Measurements from ENCODE around the gene ZDHHC16.
"Not testable (repeated sequence)": the region's sequence is repeated elsewhere in the genome, so short reads cannot be mapped to it uniquely, and the experiment has no call there.

The ZDHHC16 gene

DNA sequence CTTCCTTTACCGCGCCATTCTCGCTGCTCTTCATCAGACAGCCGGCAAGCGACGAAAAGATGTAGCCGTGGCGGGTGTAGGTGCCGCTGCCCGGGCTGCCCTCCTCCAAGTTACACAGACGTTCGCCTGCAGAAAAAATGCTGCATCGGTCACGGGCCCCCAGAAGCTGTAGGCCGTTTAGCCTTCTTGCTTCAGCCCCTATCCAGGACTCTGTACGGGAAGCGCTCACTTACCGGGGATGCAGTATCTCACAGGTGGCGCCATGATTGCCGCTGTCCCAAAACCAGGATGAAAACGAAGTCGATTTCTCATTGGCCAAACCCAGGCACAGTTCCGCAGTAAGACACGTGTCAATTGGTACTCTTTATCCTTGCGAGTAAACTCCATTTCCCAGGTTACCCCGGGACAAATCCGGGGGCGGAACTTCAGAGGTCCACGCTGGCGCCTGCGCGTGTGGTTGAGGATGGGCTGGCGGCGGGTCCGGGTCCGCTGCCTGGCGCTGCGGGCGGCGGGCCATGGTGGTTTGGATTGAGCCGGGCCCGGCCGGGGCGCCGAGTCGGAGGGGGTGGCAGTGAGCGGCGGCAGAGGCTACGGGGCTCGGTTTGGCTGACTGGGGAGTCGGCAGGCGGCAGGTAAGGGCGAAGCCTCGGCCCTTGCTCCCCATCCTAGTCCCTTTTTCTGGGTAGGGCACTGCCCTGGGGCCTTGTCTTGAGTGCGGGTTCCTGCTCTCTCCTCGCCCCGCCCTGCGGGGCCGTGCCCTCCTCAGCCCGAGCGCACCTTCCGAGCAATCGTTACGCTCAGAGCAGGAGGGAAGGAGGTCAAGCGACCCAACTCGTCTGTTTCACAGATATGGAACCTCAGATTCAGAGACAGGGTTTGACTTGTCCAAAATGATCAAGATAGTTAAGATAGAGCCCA is at the start of gene ZDHHC16, which contains the start of gene EXOSC1:
ZDHHC16 (plus strand) TSS at position 454 of the 918 bp plus-strand sequence. CDS start 5,501 bp downstream, outside the sequence.
EXOSC1 (minus strand) TSS at position 285 of the 918 bp plus-strand sequence; CDS start at position 264, 21 bp downstream.
- peak; percentile 89 to 94 for DNase-seq

DNA sequence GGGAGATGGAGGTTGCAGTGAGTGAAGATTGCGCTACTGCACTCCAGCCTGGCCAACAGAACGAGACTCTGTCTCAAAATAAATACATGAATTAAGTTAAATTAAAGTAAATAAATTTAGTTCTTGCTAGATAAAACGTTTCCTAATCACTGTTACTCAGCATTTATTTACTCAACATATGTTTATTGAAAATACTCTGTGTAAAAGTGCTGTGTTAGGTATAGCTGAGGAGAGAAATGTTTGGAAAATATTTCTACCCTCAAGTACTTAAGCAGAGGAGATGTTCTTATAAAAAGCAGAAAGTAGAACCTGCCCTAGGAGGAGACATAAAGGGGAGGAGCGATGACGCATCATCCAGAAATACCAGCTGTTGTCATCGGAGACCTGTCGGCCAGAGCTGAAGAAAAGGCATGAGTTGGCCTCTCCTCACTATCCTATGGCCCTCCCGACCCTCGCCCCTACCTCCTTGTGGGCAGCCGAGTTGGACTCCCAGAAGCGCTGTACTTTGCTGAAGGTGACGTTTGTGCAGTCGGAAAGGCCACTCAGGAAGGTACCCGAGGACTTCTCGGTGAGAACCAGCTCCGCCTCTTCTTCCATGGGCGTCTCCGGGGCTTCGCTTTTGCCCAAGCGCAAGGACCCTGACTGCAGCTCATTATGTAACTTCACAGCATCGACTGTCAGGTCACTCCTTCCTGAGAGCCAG is 46.0 kb upstream of the ZDHHC16 start:
- peak; percentile 6 to 24 for DNase-seq

DNA sequence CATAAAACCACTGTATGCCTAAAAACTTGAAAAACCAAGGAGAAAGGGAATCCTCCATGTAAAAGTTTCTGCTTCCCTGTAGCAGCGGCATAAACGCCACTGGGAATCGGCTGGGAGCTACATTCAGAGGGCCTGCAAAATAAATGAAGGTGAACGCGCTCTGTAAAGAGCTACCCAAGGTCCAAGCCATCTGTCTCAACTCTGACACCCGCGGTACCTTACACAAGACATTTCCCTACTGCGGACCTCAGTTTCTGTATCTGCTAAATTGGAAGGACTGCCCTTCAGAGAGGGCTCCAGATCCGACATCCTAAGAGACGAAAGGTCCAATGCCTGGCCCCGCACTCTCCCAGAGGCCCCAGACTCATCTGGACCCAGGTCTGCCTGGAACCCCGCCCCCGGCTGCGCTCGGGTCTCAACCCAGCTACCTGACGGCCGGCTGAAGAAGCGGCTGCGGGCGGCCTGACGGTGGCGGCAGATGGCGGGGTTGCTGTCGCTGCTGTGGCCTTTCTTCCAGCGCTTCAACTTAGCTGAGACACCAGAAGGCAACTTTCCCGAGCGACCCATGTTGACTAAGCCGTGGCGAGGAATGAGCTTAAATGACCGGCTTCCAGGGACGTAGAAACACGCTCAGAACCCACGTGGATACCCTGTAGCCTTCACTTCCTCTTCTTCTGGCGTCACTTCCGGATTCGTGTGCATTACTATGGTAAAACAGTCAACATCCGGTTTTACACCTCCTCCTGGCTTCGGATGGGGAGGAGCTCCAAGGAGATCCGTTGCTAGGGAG is 45.1 kb upstream of the ZDHHC16 start, which contains the start of gene RRP12:
RRP12 (minus strand) TSS at position 676 of the 790 bp plus-strand sequence; CDS start at position 567, 109 bp downstream.
- DNase-seq: peak; percentile 90 to 94

DNA sequence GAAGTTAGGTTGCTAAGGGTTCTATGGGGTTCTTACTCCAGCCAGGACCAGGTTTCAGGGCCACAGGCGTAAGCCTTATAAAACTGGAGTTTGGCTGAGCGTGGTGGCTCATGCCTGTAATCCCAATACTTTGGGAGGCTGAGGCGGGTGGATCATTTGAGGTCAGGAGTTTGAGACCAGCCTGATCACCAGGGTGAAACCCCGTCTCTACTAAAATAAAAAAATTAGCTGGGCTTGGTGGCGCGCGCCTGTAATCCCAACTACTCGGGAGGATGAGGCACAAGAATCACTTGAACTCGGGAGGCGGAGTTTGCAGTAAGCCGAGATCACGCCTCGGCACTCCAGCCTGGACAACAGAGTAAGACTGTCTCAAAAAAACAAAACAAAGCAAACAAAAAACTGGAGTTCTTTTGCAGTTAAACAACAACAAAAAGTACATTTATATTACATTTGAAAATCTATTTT is 44.5 kb upstream of the ZDHHC16 start:
- no peak for DNase-seq

DNA sequence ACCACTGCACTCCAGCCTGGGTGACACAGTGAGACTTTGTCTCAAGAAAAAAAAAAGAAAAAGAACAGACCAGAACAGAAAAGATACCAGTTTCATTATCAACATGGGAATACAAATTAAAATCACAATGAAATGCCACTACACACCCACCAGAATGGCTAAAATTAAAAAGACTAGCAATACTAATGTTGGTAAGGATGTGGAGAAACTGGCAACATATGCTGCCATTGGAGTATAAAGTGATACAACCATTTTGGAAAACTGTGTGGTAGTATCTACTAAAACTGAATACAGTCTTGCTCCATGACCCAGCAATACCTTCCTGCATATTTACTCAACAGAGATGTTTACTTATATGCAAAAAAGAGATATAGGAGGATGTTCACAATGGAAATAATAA is 41.9 kb upstream of the ZDHHC16 start:
- DNase-seq: no peak

DNA sequence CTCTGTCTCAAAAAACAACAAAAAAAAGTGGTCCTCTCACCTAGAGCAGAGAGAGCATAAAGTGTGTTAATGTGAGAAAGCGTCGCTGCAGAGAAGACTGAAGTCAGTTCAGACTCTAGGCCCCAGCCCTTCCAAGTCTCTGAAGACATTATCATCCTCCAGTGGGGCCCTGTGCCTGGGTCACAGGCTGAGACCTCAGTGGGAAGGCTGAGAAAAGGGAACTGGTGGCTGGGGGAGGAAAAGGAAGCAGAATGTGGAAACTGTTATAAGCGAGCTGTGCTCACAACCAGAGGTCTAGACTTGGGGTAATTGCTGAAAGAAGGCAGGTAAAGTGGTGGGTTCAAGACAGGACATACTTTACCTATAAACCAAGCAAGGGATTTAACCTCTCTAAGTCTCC is 39.9 kb upstream of the ZDHHC16 start:
- no peak for DNase-seq

DNA sequence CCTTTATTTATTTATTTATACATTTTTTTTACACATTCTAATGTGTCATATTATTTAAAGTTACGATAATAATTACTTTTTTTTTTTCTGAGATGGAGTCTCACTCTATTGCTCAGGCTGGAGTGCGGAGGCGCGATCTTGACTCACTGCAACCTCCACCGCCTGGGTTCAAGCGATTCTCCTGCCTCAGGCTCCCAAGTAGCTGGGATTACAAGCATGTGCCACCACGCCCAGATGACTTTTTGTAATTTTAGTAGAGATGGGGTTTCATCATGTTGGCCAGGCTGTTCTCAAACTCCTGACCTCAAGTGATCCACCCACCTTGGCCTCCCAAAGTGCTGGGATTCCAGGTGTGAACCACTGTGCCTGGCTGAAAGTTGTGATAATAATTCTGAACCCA is 39.5 kb upstream of the ZDHHC16 start:
- DNase-seq: not testable (repeated sequence)

DNA sequence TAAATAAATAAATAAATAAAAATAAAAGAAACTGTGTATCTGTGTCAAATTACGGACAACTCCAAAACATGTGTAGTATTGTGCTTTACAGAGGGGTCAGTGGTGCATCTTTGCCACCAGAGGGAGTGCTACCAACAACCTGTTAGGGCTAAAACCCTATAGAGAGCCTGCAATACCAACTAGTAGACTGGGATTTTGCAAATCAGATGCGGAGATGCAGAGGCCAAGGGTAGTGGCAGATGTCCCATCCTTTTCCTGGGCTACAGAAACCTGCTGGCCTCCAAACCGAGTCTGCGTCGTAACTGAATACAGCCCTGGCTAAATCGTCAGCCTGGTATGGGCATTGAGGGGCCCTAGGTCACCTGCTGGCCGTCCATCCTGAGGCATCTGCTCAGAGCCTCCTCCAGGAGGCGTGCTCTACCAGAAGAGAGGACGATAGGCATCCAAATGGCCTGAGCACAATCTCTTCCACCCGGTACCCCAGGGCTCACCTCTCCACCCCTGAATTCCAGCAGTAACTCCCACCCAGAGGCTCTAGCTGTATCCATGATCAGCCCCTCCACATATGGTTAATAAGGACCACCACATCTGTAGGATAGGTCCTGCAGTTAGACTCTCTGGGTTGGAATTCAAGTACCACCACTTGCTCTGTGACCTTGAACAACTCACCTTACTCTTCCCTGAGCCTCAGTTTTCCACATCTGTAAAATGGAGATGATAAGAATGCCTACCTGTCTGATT is 38.6 kb upstream of the ZDHHC16 start:
- DNase-seq: peak; percentile 44 to 79

DNA sequence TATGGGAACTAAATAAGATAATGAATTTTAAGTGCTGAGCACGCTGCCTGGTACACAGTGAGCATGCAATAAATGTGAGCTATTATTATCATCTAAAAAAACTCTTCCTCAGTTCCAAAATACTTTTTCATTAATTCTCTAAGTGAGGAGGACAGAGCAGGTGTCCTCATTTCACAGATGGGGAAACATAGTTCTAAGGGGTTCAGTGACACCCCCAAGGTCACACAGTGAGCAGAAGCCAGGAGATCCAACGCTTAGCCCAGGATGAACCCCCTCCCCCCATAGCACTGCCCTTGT is 38.1 kb upstream of the ZDHHC16 start:
- DNase-seq: no peak

DNA sequence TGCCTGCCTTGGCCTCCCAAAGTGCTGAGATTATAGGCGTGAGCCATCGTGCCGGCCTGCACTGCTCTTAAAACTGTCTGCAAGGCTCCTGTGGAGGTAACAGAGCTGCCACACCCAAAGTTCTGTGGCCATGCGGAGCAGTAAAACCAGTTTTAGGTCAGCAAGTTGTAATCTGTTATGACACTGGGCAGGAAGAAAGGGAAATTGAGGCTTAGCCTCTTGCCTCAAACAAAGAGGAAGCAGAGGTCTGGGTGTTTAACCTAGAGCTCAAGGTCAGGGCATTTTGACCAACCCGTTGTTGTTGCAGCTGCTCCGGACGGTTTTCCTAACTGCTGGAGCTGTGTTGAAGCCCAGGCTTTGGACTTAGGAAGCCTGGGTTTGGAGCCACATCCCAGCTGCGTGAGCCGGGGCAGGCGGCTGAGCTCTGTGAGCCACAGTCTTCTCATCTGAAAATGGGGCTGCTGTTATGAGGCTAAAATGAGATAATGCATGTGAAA is 37.4 kb upstream of the ZDHHC16 start:
- DNase-seq: no peak

DNA sequence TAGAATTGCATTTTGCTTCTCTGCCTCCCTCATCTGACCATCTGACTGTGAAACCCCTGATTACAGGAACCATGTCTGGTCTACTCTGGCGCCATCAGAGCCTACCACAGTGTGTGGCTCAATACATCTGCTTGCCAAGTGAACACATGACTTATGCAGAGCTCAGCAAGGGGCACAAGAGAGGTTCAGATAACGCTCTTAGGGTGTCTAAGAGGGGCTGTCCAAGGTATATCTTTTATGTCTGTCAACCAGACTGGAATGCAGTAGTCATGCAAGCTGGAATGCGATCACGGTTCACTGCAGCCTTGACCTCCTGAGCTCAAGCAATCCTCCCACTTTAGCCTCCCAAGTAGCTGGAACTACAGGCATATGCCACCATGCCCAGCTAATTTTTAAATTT is 34.6 kb upstream of the ZDHHC16 start:
- no peak for DNase-seq

DNA sequence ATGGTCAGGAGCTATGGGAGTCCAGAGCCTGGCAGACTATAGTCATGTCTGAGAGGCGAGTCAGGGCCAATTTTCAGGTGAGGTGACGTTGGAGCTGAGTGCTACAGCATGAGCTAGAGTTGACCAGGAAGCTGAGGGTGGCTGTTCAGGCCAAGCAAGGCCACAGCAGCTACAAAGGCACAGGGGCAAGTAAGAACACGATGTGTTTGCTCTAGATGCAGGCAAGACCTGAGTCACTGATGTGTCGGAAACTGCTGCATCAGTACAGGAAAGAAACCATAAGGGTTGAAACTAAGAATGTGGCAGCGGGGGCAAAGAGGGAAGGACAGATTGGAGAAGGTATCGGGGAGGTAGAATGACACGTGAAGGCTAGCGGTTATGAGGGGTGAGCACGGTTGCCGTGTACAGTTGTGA is 33.1 kb upstream of the ZDHHC16 start:
- no peak for DNase-seq

DNA sequence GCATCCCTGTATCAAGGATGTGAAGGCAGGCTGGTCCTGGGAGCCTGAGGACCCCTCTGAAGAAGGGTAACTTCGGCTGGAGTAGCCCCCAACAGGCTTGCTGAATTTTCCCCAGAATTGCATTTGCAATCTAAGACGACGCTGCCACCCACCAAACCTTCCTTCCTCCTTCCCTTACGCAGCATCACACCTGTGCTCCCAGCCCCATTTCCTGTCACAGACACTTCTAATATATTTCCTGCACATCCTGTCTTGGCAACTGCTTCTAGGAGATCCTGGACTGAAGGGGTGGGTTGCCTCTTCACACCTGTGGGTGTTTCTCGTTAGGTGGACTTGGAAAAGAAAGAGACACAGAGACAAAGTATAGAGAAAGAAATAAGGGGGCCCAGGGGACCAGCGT is 29.4 kb upstream of the ZDHHC16 start:
- DNase-seq: no peak

DNA sequence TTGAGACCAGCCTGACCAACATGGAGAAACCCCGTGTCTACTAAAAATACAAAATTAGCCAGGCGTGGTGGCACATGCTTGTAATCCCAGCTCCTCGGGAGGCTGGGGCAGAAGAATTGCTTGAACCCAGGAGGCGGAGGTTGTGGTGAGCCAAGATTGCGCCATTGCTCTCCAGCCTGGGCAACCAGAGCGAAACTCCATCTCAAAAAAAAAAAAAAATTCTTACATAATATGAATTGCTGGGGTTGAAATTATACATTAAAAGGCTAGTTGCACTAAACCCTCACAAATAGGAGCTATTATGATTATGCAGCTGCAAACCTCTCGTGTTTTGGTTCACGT is 22.2 kb upstream of the ZDHHC16 start:
- not testable (repeated sequence) for DNase-seq

DNA sequence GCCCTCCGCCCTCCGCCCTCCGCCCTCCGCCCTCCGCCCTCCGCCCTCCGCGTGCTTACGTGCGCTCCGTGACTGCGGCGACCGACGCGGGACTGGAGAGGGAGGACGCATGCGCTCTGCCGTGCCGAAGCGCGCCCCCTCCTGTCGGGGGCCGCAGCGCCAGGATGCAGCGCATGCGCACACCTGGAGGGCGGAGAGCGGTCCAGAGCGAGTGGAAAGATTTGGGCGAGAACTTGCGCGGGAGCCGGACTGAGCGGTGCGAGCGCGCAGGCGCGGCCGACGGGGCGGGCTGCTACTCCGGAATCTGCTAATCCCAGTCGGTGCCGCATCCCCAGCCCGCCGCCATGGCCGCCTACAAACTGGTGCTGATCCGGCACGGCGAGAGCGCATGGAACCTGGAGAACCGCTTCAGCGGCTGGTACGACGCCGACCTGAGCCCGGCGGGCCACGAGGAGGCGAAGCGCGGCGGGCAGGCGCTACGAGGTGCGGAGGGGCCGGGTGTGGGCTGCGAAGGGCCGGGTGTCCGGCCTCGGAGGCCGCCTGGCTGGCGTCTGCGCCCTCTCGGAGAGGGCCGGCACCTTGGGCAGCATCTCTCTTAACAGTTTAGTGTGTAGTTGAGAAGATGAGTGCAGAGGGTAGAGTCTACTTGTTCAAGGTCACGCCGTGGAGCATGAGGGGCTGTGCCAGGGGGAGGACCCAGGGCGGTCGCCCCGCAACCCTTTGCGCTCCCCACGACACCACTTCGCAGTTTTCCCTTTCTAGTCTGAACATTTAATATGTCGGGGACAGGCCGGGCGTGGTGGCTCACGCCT is 19.8 kb upstream of the ZDHHC16 start, which contains the start of gene PGAM1:
PGAM1 (plus strand) TSS at position 228 of the 812 bp plus-strand sequence; CDS start at position 345, 117 bp downstream.
- peak; percentile 75 to 90 for DNase-seq

DNA sequence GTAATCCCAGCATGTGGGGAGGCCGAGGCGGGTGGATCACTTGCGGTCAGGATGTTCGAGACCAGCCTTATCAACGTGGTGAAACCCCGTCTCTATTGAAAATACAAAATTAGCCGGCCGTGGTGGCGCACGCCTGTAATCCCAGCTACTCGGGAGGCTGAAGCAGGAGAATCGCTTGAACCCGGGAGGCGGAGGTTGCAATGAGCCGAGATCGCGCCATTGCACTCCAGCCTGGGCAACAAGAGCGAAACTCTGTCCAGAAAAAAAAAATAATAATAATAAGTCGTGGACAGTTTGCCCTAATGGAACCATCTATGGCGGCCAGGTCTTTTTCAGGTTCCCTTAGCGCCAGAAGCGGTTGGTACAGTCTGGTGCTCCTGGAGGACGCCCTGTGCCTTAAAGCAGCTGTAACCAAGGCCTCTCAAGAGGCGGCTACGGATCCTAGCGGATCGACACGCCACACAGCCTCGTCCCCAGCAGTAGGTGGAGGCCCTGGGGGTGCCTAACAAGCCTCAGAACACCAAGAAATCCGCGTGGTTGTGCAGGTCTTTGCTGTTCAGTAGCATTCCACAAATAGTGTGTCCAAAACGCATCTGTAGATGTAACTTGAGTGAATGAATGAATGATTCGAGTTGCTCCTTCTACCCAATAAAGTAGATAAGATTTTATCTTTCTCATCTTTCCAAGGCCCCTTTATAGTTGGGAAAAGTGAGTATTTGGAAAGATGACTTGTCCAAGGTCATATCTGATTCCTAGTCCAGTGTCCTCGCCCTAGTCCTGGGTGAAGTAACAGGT is 19.0 kb upstream of the ZDHHC16 start:
- peak in 1 of 2 experiments; percentile 15 for DNase-seq

DNA sequence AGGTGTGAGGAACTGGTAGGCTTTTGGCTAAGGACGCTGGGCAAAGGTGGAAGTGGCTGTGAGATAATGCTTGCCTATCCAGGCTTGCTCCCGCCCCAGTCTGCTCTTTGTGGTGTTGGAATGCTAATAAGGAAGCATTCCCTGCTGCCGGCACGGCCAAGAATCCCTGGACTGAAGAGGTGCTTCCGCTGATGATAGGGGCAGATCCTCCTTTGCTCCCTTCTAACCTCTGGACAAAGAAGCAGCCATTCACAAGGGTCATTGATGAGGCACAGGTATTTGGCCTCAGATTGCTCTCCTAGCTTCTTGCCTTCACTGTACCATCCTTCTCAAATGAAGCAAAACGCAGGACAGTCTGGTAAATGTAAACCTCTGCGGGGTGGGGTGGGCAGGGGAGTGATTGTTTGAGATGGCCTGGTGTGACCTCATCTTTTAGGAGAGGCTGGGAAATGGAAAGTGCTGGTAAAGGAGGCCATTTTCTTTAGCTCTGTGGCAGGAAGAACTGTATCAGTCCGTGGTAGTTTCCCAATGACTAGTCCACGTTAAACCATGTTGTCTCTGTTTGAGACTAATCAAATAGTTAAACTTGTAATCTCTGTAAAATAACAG is 18.3 kb upstream of the ZDHHC16 start:
- peak in 1 of 2 experiments; percentile 48 for DNase-seq

DNA sequence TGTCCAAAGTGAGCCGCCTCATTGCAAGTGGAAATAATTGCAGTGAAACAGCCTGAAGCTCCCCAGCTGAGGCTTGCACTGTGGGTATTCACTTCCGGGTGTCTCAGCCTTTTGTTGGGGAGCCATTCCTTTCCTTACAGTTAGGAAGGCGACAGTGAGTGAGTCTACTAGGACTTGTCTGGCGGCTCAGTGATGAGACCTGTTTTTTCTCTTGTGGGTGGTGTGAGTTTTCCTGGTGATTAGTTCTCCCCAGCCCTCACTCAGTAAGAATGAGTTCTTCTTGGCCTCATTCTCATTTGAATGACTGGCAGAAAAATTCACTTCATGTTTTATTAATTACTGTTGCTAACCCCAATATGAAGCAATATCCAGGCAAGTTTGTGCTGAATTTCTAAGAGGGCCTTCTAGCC is 17.4 kb upstream of the ZDHHC16 start:
- no peak for DNase-seq

DNA sequence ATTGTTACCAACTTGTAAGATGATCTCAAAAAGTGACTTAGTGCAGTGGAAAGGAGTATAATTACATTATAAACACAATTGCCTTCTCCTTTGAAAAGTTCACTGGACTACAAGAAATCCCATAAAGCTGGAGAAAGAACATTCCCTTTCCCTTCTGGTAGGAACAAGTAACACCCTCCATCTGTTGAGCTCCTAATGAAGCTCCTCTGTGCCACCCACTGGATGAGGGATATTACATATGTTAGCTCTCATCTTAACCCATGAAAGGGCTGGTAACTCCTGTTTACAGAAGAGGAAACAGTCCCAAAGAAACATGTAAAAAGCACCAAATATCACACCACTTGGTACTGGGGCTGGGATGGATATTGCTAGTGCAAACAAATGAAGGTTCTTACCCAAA is 11.9 kb upstream of the ZDHHC16 start:
- no peak for DNase-seq

DNA sequence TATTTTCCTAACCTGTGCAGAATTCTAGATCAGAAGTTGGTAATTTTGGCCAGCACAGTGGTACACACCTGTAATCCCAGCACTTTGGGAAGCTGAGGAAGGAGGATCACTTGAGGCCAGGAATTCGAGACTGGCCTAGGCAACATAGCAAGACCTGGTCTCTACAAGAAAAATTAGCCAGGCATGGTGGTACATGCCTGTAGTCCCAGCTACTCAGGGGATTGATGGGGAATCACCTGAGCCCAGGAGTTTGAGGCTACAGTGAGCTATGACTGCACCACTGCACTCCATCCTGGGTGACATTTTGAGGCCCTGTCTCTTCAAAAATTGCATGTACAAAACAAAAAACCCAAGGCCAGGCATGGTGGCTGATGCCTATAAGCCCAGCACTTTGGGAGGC is 11.4 kb upstream of the ZDHHC16 start:
- DNase-seq: no peak
